Fibroblast of lung (primary cell): Measurements from ENCODE around the gene TPD52L2.

Source experiments
- EZH2 ChIP-seq: IDR thresholded peaks from 2 replicates; pipeline ENCODE4 v1.5.1; 2012; ENCODE audit warnings: low read length, control low read depth, mild to moderate bottlenecking; ENCODE audit errors: missing control alignments
- TF ChIP-seq, protein P1 (sequence below), 2 donors: IDR thresholded peaks in 1 of 2; conservative IDR thresholded peaks in 1 of 2; 1 replicate in 1 of 2; 2 replicates in 1 of 2; pipeline ENCODE4 v1.5.1; 2011 to 2012; ENCODE audit warnings: low read length in 2 of 2, control low read depth in 1 of 2, inconsistent platforms in 1 of 2, low read depth in 1 of 2, mild to moderate bottlenecking in 1 of 2

DNA sequence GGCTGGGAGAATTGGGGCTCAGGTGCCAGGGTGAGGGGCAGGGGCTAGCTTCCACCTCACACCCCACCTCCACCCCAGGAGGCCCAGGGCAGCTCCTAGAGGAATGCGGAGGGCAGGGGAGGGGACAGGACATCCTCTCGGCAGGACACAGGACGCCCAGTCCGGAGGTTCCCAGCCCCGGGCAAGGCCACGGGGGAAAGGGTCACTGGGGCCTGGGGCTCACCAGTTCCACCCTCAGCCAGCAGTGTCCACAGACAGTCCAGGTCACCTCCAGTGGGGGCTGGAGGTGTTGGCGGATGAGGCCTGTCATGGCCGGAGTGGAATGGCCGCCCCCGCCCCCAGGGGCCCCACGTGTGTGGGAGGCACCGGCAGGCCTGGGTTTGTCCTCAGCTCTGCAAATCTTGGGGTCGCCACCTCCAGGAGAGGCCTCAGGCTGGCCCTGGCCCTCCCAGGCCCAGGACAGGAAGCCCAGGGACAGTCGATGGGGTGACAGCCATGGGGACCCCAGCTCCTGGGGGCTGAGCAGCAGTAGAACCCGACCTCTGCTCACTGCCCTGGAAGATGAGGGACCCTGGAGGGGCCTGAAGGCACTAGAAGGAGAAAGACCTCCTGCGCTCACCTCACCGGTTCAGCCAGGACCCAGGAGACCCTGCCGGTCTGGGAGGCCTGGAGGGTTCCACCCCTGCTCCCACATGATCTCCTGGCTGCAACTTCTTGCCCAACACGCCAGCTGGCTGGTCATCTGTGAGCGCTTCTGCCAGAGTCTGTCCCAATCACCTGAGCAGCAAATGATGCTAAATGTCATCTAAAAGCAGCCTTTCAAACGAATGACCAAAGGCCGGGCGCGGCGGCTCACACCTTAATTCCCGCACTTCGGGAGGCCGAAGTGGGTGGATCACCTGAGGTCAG, 16.8 kb upstream of the TPD52L2 start:
- TF ChIP-seq, protein P1, sequence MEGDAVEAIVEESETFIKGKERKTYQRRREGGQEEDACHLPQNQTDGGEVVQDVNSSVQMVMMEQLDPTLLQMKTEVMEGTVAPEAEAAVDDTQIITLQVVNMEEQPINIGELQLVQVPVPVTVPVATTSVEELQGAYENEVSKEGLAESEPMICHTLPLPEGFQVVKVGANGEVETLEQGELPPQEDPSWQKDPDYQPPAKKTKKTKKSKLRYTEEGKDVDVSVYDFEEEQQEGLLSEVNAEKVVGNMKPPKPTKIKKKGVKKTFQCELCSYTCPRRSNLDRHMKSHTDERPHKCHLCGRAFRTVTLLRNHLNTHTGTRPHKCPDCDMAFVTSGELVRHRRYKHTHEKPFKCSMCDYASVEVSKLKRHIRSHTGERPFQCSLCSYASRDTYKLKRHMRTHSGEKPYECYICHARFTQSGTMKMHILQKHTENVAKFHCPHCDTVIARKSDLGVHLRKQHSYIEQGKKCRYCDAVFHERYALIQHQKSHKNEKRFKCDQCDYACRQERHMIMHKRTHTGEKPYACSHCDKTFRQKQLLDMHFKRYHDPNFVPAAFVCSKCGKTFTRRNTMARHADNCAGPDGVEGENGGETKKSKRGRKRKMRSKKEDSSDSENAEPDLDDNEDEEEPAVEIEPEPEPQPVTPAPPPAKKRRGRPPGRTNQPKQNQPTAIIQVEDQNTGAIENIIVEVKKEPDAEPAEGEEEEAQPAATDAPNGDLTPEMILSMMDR (conservative IDR thresholded peaks at IDR 0.05 in 1 of 2, IDR thresholded peaks at IDR 0.05 in 1 of 2; ENCODE audit: low read depth in 1 of 2, low read length in 2 of 2): no peak
- TF ChIP-seq EZH2: no peak
